H1 (cell line): ENCODE measurements around the gene PRMT2. TPM values are rescaled to one million over a fixed set of nuclear protein-coding genes. Genes with fewer than 3 reads are reported as not detected.

Experiments
- CTCF ChIA-PET: fragments of 300-600 bp; sonication (Branson Sonifier 250); formaldehyde crosslinking; loops from one replicate; lab custom pipeline; 2021; ENCODE audit not compliant: partially characterized antibody; lab: Charles Lee
- POLR2A ChIA-PET: fragments of 300-600 bp; sonication (Branson Sonifier 250); formaldehyde crosslinking; loops from one replicate; lab custom pipeline; 2021; ENCODE audit warnings: inconsistent platforms; ENCODE audit not compliant: partially characterized antibody; lab: Charles Lee
- DNase-seq, 2 experiments: peaks; one replicate each; pipeline versions ENCODE4 v3.0.0 to v3.0.0-alpha.2; 2010 to 2022; ENCODE audit warnings: low spot score in 2 of 2, low read depth in 1 of 2, mixed read lengths in 1 of 2
- FAIRE-seq: peaks from 2 replicates; lab custom pipeline; 2011; peaks lifted over from hg19 to GRCh38; lab: Jason Lieb, UNC
- H2AFZ ChIP-seq: 2 replicates; pipeline ENCODE4 v1.8.1; 2012; ENCODE audit warnings: low read length, inconsistent platforms
- H2AK5ac ChIP-seq: 2 replicates; pipeline ENCODE4 v1.6.1; 2013; ENCODE audit warnings: low read depth, low read length
- H2BK120ac ChIP-seq: replicated peaks from 2 replicates; pipeline ENCODE3; 2013; ENCODE audit warnings: low read depth, low read length, inconsistent platforms
- H2BK12ac ChIP-seq: 2 replicates; pipeline ENCODE4 v1.6.1; 2013; ENCODE audit warnings: low read depth, low read length
- H2BK15ac ChIP-seq: 2 replicates; pipeline ENCODE4 v1.6.1; 2013; ENCODE audit warnings: low read length
- H2BK20ac ChIP-seq: 2 replicates; pipeline ENCODE4 v1.6.1; 2013; ENCODE audit warnings: low read length
- H2BK5ac ChIP-seq: 2 replicates; pipeline ENCODE4 v1.6.1; 2013; ENCODE audit warnings: low read depth, low read length
- H3K14ac ChIP-seq: 2 replicates; pipeline ENCODE4 v1.6.1; 2013; ENCODE audit warnings: inconsistent platforms; ENCODE audit not compliant: insufficient read length
- H3K18ac ChIP-seq: 2 replicates; pipeline ENCODE4 v1.6.1; 2013; ENCODE audit warnings: low read length; ENCODE audit errors: extremely low read depth
- H3K23ac ChIP-seq: 2 replicates; pipeline ENCODE4 v1.6.1; 2013; ENCODE audit warnings: inconsistent platforms; ENCODE audit not compliant: insufficient read length
- H3K23me2 ChIP-seq: 2 replicates; pipeline ENCODE4 v1.6.1; 2013; ENCODE audit warnings: low read depth, low read length
- H3K27ac ChIP-seq: 2 replicates; pipeline ENCODE4 v1.6.1; 2011; ENCODE audit warnings: low read depth, low read length, inconsistent platforms
- H3K27me3 ChIP-seq, 4 experiments: replicated peaks in 1 of 4; 1 replicate in 1 of 4; 2 replicates in 3 of 4; pipeline versions ENCODE4 v1.6.1 to v1.8.1; 2011 to 2013; ENCODE audit warnings: low read length in 3 of 4, mild to moderate bottlenecking in 3 of 4, inconsistent platforms in 2 of 4, mixed read lengths in 2 of 4, moderate library complexity in 1 of 4; ENCODE audit not compliant: control insufficient read depth in 3 of 4, insufficient read depth in 3 of 4; ENCODE audit errors: extremely low read depth in 1 of 4
- H3K36me3 ChIP-seq, 4 experiments: 2 replicates each; pipeline versions ENCODE4 v1.6.1 to v1.8.1; 2011 to 2013; ENCODE audit warnings: mild to moderate bottlenecking in 4 of 4, low read length in 3 of 4, moderate library complexity in 2 of 4, control low read depth in 1 of 4, inconsistent platforms in 1 of 4; ENCODE audit not compliant: insufficient read depth in 4 of 4, control insufficient read depth in 2 of 4
- H3K4ac ChIP-seq: replicated peaks from 2 replicates; pipeline ENCODE3; 2013; ENCODE audit warnings: low read length, low read depth, mixed read lengths, inconsistent platforms; ENCODE audit not compliant: insufficient read length
- H3K4me1 ChIP-seq, 4 experiments: replicated peaks in 1 of 4; 1 replicate in 1 of 4; 2 replicates in 3 of 4; pipeline versions ENCODE4 v1.6.1 to v1.8.1; 2011 to 2013; ENCODE audit warnings: low read length in 3 of 4, inconsistent platforms in 2 of 4, mixed read lengths in 1 of 4; ENCODE audit not compliant: insufficient read depth in 4 of 4, control insufficient read depth in 3 of 4
- H3K4me2 ChIP-seq, 2 experiments: 2 replicates each; pipeline versions ENCODE4 v1.6.1 to v1.8.1; 2011 to 2013; ENCODE audit warnings: low read depth in 2 of 2, low read length in 2 of 2, control low read depth in 1 of 2, inconsistent platforms in 1 of 2, mild to moderate bottlenecking in 1 of 2; ENCODE audit not compliant: insufficient read depth in 1 of 2
- H3K4me3 ChIP-seq, 4 experiments: fragments of 200-600, 300-600 bp in 1 of 4; sonication (generic), shearing (Covaris generic), sonication (Bioruptor Twin) in 1 of 4; 2 replicates each; pipeline versions ENCODE4 v1.5.1 to v1.8.1; 2011 to 2016; ENCODE audit warnings: low read length in 4 of 4, low read depth in 3 of 4, control low read depth in 2 of 4, inconsistent platforms in 2 of 4, mild to moderate bottlenecking in 2 of 4, mixed read lengths in 1 of 4, moderate library complexity in 1 of 4; ENCODE audit not compliant: insufficient read depth in 2 of 4; ENCODE audit errors: extremely low read depth in 1 of 4
- H3K56ac ChIP-seq: replicated peaks from 2 replicates; pipeline ENCODE3; 2013; ENCODE audit warnings: low read depth, mild to moderate bottlenecking, mixed read lengths, low read length, inconsistent platforms; ENCODE audit not compliant: insufficient read length
- H3K79me1 ChIP-seq: 2 replicates; pipeline ENCODE4 v1.6.1; 2013; ENCODE audit warnings: low read depth, low read length, control low read depth
- H3K79me2 ChIP-seq, 2 experiments: 2 replicates each; pipeline versions ENCODE4 v1.6.1 to v1.8.1; 2012 to 2013; ENCODE audit warnings: low read length in 2 of 2, mild to moderate bottlenecking in 2 of 2, inconsistent platforms in 1 of 2; ENCODE audit not compliant: insufficient read depth in 2 of 2, control insufficient read depth in 1 of 2
- H3K9ac ChIP-seq, 4 experiments: replicated peaks in 1 of 4; 1 replicate in 1 of 4; 2 replicates in 3 of 4; pipeline versions ENCODE4 v1.6.1 to v1.8.1; 2011 to 2013; ENCODE audit warnings: low read depth in 3 of 4, low read length in 3 of 4, control low read depth in 2 of 4, mild to moderate bottlenecking in 2 of 4, moderate library complexity in 2 of 4, inconsistent platforms in 1 of 4; ENCODE audit errors: extremely low read depth in 1 of 4
- H3K9me3 ChIP-seq, 2 experiments: 2 replicates each; pipeline versions ENCODE4 v1.6.1 to v1.8.1; 2012 to 2013; ENCODE audit warnings: mild to moderate bottlenecking in 2 of 2, moderate library complexity in 2 of 2, control low read depth in 1 of 2, inconsistent platforms in 1 of 2, low read depth in 1 of 2, low read length in 1 of 2, mixed read lengths in 1 of 2; ENCODE audit not compliant: insufficient read depth in 2 of 2
- H4K20me1 ChIP-seq, 2 experiments: replicated peaks in 1 of 2; 2 replicates each; pipeline versions ENCODE3 to v1.8.1; 2011 to 2013; ENCODE audit warnings: inconsistent platforms in 2 of 2, low read length in 2 of 2, mild to moderate bottlenecking in 1 of 2; ENCODE audit not compliant: insufficient read depth in 2 of 2, control insufficient read depth in 1 of 2
- H4K5ac ChIP-seq: 2 replicates; pipeline ENCODE4 v1.6.1; 2013; ENCODE audit warnings: low read length, low read depth, mixed read lengths, inconsistent platforms; ENCODE audit not compliant: insufficient read length
- H4K8ac ChIP-seq: 2 replicates; pipeline ENCODE4 v1.8.0; 2013; ENCODE audit warnings: mild to moderate bottlenecking, moderate library complexity, low read length, inconsistent platforms; ENCODE audit not compliant: insufficient read depth; ENCODE audit errors: extremely low read depth
- H4K91ac ChIP-seq: replicated peaks from 2 replicates; pipeline ENCODE3; 2013; ENCODE audit warnings: low read length, mixed read lengths, inconsistent platforms; ENCODE audit not compliant: insufficient read length
- BCL11A ChIP-seq, 2 experiments: IDR thresholded peaks; one replicate each; pipeline ENCODE4 v1.6.1; 2011; ENCODE audit warnings: low read depth in 2 of 2, low read length in 2 of 2, mild to moderate bottlenecking in 2 of 2
- CHD1 ChIP-seq: IDR thresholded peaks from 2 replicates; pipeline ENCODE4 v1.6.1; 2012; ENCODE audit warnings: low read depth, low read length, improper control_type of control experiment
- CTBP2 ChIP-seq: IDR thresholded peaks from 2 replicates; pipeline ENCODE4 v1.7.0; 2011; ENCODE audit warnings: borderline replicate concordance, mild to moderate bottlenecking, moderate library complexity, mixed read lengths, low read length; ENCODE audit not compliant: insufficient read depth, insufficient read length
- EZH2 ChIP-seq: fragments of 200-600 bp; sonication (generic); IDR thresholded peaks from 2 replicates; pipeline ENCODE4 v1.7.1; 2012; ENCODE audit warnings: low read depth, mild to moderate bottlenecking, moderate library complexity, low read length, inconsistent platforms; ENCODE audit not compliant: severe bottlenecking
- GTF2F1 ChIP-seq: IDR thresholded peaks from 2 replicates; pipeline ENCODE4 v1.6.1; 2012; ENCODE audit warnings: low read depth, low read length, improper control_type of control experiment, borderline replicate concordance
- JUN ChIP-seq: IDR thresholded peaks from 2 replicates; pipeline ENCODE4 v1.6.1; 2011; ENCODE audit warnings: low read depth, mild to moderate bottlenecking, improper control_type of control experiment, low read length
- KDM4A ChIP-seq: IDR thresholded peaks from one replicate; pipeline ENCODE4 v1.7.1; 2012; ENCODE audit warnings: low read depth, mild to moderate bottlenecking, moderate library complexity, low read length, inconsistent platforms; ENCODE audit not compliant: severe bottlenecking
- KDM5A ChIP-seq: fragments of 200-600 bp; IDR thresholded peaks from 2 replicates; pipeline ENCODE4 v1.7.1; 2012; ENCODE audit warnings: mild to moderate bottlenecking, low read length, inconsistent platforms, mixed read lengths
- POU5F1 ChIP-seq: IDR thresholded peaks from 2 replicates; pipeline ENCODE4 v1.6.1; 2011; ENCODE audit warnings: low read depth, mild to moderate bottlenecking, low read length, moderate library complexity
- RNF2 ChIP-seq: fragments of 200-900, 300-1000 bp; sonication (generic); IDR thresholded peaks from 2 replicates; pipeline ENCODE4 v1.7.1; 2016; ENCODE audit warnings: borderline replicate concordance, low read depth, mild to moderate bottlenecking, antibody characterized with exemption, low read length; ENCODE audit not compliant: poor library complexity, severe bottlenecking; ENCODE audit errors: missing control alignments
- SAP30 ChIP-seq: fragments of 300-600 bp; sonication (generic); IDR thresholded peaks from 2 replicates; pipeline ENCODE4 v1.7.1; 2012; ENCODE audit warnings: low read length, moderate library complexity, mild to moderate bottlenecking, inconsistent platforms; ENCODE audit not compliant: insufficient read depth, insufficient replicate concordance
- SP1 ChIP-seq: IDR thresholded peaks from 2 replicates; pipeline ENCODE4 v1.6.1; 2011; ENCODE audit warnings: low read depth, low read length
- SRF ChIP-seq: IDR thresholded peaks from 2 replicates; pipeline ENCODE4 v1.6.1; 2011; ENCODE audit warnings: mild to moderate bottlenecking, low read depth, low read length, moderate library complexity
- WGBS, 2 experiments: shearing (Covaris generic) in 1 of 2; methylation state at CpG; one replicate each; pipeline versions ENCODE4 v1.1.6 to v1.1.7; 2013 to 2015; ENCODE audit warnings: low lambda C conversion rate in 2 of 2, mixed read lengths in 2 of 2, inconsistent platforms in 1 of 2, low coverage in 1 of 2, missing lambda C conversion rate in 1 of 2; ENCODE audit not compliant: insufficient replicate concordance in 2 of 2, insufficient coverage in 1 of 2, insufficient read length in 1 of 2; ENCODE audit errors: extremely low coverage in 1 of 2, missing lambda C conversion rate in 1 of 2; 5-methylcytosine and 5-hydroxymethylcytosine counted together
- polyA plus RNA-seq, 7 experiments: library from polyadenylated mRNA; depleted of rRNA in 3 of 7; stranded (reverse) in 5 of 7; unstranded in 2 of 7; fragments of >200 nt in 5 of 7; fragments of 200-250 nt in 2 of 7; gene quantifications; 1 replicate in 5 of 7; 2 replicates in 1 of 7; 4 replicates in 1 of 7; pipeline versions ENCODE4 v1.2.1 to v1.2.3, GENCODE V29; 2011 to 2013; ENCODE audit warnings: missing spikeins in 2 of 7, mixed read lengths in 2 of 7
- total RNA-seq: library from RNA; stranded (reverse); fragmentation: NEBNext Ultra II Directional; extraction: Animal tissue kit (Norgen Biotek cat#: 25700); gene quantifications from 2 replicates; pipeline ENCODE4 v1.2.1, GENCODE V29; 2021

PRMT2 gene
- total and polyA plus RNA-seq, 2 of the 8 experiments (the other 6 are each of a cell fraction or from before 2014, with no cell fraction given), result 45.8 to 59.2 TPM

DNA sequence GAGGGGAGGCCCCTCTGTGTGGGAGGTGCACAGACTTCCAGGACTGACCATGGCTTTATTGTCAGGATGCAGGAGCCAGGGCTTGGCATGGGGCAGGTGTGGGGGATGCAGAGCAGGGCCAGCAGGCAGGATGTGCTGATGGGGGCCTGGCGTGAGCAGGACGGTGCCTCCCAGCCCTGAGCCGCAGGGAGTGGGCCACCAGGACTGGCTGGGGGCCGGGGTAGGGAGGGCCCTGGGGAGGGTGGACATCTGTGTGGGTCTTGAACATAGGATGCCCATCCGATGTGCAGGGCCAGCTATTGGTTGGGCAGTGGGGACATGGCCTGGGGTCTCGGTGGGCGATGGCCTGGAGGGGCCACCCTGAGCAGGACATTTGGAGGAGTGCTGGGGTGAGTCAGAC lies 15.6 kb downstream of the PRMT2 start:
- Histone ChIP-seq H3K79me1 (peaks cover 6% of the 10 kb centered on the region), H3K18ac (no peak overlapping the region), H2AFZ (no peak overlapping the region), H3K27me3 (no peaks in the 10 kb centered on the region), H3K4me1 (no peaks in the 10 kb centered on the region), H3K4ac (no peak overlapping the region), H3K23ac (no peak overlapping the region), H4K5ac (no peak overlapping the region), H2BK120ac (no peak overlapping the region), H4K8ac (no peak overlapping the region), H3K9me3 (peaks cover 0 to 4% of the 10 kb centered on the region in 2 experiments; a peak in 1 of 4 replicates), H3K36me3 (peaks cover 2 to 62% (median 29%) of the 10 kb centered on the region in 4 experiments; a peak in 7 of 8 replicates), H3K79me2 (no peaks in the 10 kb centered on the region), H2AK5ac (no peak overlapping the region), H2BK20ac (no peak overlapping the region), H3K4me2 (no peak overlapping the region), H3K56ac (no peak overlapping the region), H4K20me1 (peaks cover 3 to 15% of the 10 kb centered on the region in 2 experiments), H4K91ac (no peak overlapping the region), H2BK12ac (no peak overlapping the region), H3K27ac (no peak overlapping the region), H3K9ac (no peak overlapping the region), H2BK5ac (no peak overlapping the region), H3K23me2 (no peaks in the 10 kb centered on the region; the same call in 1 of the 2 replicates), H3K14ac (no peak overlapping the region), H2BK15ac (no peak overlapping the region), H3K4me3 (no peak overlapping the region)
- 93% methylated on average over 7 of the region's 7 CpGs; no CpG with 5 or more reads in 1 of the 2 experiments for WGBS, 2 experiments
- FAIRE-seq (no peak), DNase-seq (no peak)
- ChIA-PET CTCF (no interaction called here), POLR2A (no interaction called here)
- TF ChIP-seq EZH2 (no peak), CTBP2 (no peak), BCL11A (IDR thresholded peaks at IDR 0.05; ENCODE audit: low read depth in 2 of 2, low read length in 2 of 2) (no peak), JUN (no peak), RNF2 (no peak), POU5F1 (no peak), KDM4A (no peak), CHD1 (no peak), SRF (no peak), KDM5A (no peak), GTF2F1 (no peak), SAP30 (no peak), SP1 (no peak)
